Stimulated activated naive B cell treated with anti-CD40 and anti-IgM and Interleukin-4, amounts not matched to agents 10 μg/mL and 1 μg/mL and 100 μg/mL, for 72 hours (primary cell): ENCODE measurements around the gene CMTM4.
"Not testable (repeated sequence)": the region's sequence is repeated elsewhere in the genome, so short reads cannot be mapped to it uniquely, and the experiment has no call there.

Source experiments
- ATAC-seq, 2 donors: fragments of 150-1000 bp; cut with Tn5 transposase; replicated peaks; 2 replicates each; pipeline ENCODE4 v1.10.0; 2021; ENCODE audit warnings: moderate library complexity in 1 of 2
- DNase-seq: peaks from one replicate; pipeline ENCODE4 v3.0.0; 2021
- H3K27ac Mint-ChIP-seq: one replicate; pipeline ENCODE4 v1.8.0; 2022; ENCODE audit warnings: mild to moderate bottlenecking, mixed read lengths
- H3K27me3 Mint-ChIP-seq, 2 donors: one replicate each; pipeline ENCODE4 v1.8.0; 2022; ENCODE audit warnings: mixed read lengths in 2 of 2
- H3K36me3 Mint-ChIP-seq, 2 donors: one replicate each; pipeline ENCODE4 v1.8.0; 2022; ENCODE audit warnings: mixed read lengths in 2 of 2, mild to moderate bottlenecking in 1 of 2
- H3K4me1 Mint-ChIP-seq, 2 donors: one replicate each; pipeline ENCODE4 v1.8.0; 2022; ENCODE audit warnings: mixed read lengths in 2 of 2, mild to moderate bottlenecking in 1 of 2
- H3K4me3 Mint-ChIP-seq, 2 donors: one replicate each; pipeline ENCODE4 v1.8.0; 2022; ENCODE audit warnings: mild to moderate bottlenecking in 2 of 2, mixed read lengths in 2 of 2, moderate library complexity in 1 of 2
- H3K9me3 Mint-ChIP-seq, 2 donors: one replicate each; pipeline ENCODE4 v1.8.0; 2022; ENCODE audit warnings: mixed read lengths in 2 of 2, mild to moderate bottlenecking in 1 of 2

The CMTM4 gene

DNA sequence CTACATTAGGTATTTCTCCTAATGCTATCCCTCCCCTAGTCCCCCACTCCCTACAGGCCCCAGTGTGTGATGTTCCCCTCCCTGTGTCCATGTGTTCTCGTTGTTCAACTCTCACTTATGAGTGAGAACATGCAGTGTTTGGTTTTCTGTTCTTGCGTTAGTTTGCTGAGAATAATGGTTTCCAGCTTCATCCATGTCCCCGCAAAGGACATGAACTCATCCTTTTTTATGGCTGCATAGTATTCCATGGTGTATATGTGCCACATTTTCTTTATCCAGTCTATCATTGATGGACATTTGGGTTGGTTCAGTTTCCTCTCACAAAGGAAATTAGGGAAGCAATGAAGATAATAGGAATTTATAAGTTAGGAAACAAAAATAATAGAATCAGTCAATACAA lies 129.3 kb downstream of the CMTM4 start:
- H3K4me3 Mint-ChIP-seq, H3K27ac Mint-ChIP-seq, DNase-seq, H3K9me3 Mint-ChIP-seq, ATAC-seq, H3K4me1 Mint-ChIP-seq, H3K27me3 Mint-ChIP-seq: not testable (repeated sequence)
- peaks cover 21 to 29% of the 10 kb centered on the region in 2 donors for H3K36me3 Mint-ChIP-seq

DNA sequence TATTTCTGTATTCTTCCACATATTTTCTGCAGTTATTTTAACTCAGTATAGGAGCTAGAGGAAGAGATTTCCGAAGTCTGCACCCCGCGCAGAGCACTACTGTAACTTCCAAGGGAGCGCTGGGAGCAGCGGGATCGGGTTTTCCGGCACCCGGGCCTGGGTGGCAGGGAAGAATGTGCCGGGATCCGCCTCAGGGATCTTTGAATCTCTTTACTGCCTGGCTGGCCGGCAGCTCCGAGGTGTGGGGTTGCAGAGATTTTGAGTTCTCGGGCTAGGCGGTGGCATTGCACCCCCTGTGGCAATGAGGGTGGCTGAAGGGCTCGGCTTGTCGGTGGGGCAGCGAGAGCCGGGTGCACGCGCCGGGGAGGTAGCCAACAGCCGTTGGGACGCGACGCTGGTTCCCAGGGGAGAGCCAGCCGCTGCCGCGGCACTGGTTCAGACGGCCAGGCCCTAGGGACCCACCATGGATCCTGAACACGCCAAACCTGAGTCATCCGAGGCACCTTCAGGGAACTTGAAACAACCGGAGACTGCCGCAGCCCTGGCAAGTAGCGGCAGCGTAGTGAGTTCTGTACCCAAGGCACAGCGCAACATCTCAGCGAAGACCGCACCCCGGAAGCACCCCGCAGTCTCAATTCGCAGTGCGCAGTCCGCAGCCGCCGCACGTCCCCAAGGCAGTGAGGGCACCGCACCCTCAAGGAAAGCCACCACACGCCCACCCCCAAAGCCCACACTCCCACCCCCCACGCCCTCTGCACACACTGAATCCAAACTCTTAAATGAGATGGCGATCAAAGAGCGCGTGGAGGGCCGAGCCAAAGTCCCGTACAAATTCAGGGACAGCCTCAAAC lies 130.3 kb downstream of the CMTM4 start, which contains the start of gene CMTM1:
TSS of gene CMTM1 (plus strand) at position 389 of the 851 bp plus-strand sequence. CDS start at position 464, 75 bp downstream.
- Mint-ChIP-seq H3K36me3 (peaks cover 25 to 29% of the 10 kb centered on the region in 2 donors), H3K9me3 (no peaks in the 10 kb centered on the region), H3K4me1 (peaks cover 7 to 9% of the 10 kb centered on the region in 2 donors), H3K4me3 (no peak within 1 kb of the TSS), H3K27me3 (no peaks in the 10 kb centered on the region), H3K27ac (no peak within 1 kb of the TSS)
- DNase-seq (no peak), ATAC-seq (no peak)
